ENCODE results near the gene ENOX1. TPM values are rescaled to one million over a fixed set of nuclear protein-coding genes. Genes with fewer than 3 reads are reported as not detected.

The ENOX1 gene
- total and polyA plus RNA-seq, 2 donors (not counting 3 experiments of a cell fraction or from before 2014, with no cell fraction given) = 0.17 to 0.97 TPM

DNA sequence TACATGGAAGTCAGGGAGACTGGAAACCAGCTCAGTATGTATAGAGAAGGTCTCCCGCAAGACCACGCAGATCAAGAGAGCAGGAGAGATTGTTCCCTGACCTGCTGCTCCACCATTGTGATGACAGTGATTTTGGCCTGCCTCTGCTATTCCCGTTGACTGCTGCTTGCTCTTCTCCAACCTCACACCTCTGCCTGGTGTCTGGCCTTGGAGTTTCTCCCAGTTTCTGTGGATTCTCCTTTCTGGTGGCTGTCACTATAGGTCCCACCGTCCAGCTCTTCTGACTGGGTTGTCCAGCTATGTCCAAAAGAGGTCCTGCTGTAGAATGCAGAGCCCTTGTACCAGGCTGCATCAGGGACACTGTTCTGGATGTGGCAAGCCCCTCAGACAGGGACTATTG is 591.7 kb downstream of the ENOX1 start:
- ChIA-PET CTCF (interaction anchor here (0.9 to 1.3 kb wide), 3 partner anchors 12 to 223 kb away, joined by 3 read pairs; no protein-coding TSS in a partner anchor), POLR2A (no interaction called here)
- H4K20me1 ChIP-seq (replicated peaks; ENCODE audit: control insufficient read depth, extremely low read depth, insufficient read depth, low read length) = no peaks in the 10 kb centered on the region
- H3K27ac ChIP-seq (ENCODE audit: insufficient read depth, low read depth, low read length) = no peak overlapping the region
- no peak for DNase-seq (ENCODE audit: low read depth, low spot score)
- FAIRE-seq = no peak
- peaks cover 0 to 2% of the 10 kb centered on the region in 2 experiments for H3K27me3 ChIP-seq (ENCODE audit: control insufficient read depth in 2 of 2, insufficient read depth in 2 of 2, low read length in 2 of 2)
- H3K4me3 ChIP-seq (replicated peaks in 1 of 3; ENCODE audit: insufficient read depth in 1 of 3, low read depth in 1 of 3, low read length in 3 of 3) = no peak overlapping the region
- BruUV-seq (replicated peaks) = no TSS peak
- no peak for TF ChIP-seq POLR2AphosphoS5 (IDR thresholded peaks at IDR 0.05; ENCODE audit: insufficient read depth, low read depth, low read length)
- TF ChIP-seq MYC (IDR thresholded peaks at IDR 0.05; ENCODE audit: low read depth, low read length) = no peak
- TF ChIP-seq, protein P1, sequence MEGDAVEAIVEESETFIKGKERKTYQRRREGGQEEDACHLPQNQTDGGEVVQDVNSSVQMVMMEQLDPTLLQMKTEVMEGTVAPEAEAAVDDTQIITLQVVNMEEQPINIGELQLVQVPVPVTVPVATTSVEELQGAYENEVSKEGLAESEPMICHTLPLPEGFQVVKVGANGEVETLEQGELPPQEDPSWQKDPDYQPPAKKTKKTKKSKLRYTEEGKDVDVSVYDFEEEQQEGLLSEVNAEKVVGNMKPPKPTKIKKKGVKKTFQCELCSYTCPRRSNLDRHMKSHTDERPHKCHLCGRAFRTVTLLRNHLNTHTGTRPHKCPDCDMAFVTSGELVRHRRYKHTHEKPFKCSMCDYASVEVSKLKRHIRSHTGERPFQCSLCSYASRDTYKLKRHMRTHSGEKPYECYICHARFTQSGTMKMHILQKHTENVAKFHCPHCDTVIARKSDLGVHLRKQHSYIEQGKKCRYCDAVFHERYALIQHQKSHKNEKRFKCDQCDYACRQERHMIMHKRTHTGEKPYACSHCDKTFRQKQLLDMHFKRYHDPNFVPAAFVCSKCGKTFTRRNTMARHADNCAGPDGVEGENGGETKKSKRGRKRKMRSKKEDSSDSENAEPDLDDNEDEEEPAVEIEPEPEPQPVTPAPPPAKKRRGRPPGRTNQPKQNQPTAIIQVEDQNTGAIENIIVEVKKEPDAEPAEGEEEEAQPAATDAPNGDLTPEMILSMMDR (IDR thresholded peaks at IDR 0.05; ENCODE audit: extremely low read depth in 1 of 2, insufficient read depth in 1 of 2, low read depth in 1 of 2, low read length in 2 of 2) = no peak
- TF ChIP-seq GATA2 (IDR thresholded peaks at IDR 0.05; ENCODE audit: insufficient read depth, insufficient read length, low read depth, low read length) = no peak
- TF ChIP-seq JUN (IDR thresholded peaks at IDR 0.05; ENCODE audit: borderline replicate concordance, insufficient read depth, insufficient read length, low read depth) = no peak
- no peak for TF ChIP-seq EZH2 (IDR thresholded peaks at IDR 0.05; ENCODE audit: borderline replicate concordance, low read depth, low read length, severe bottlenecking)
- no peak for TF ChIP-seq POLR2A (IDR thresholded peaks at IDR 0.05; ENCODE audit: low read depth, low read length)
- TF ChIP-seq FOS (IDR thresholded peaks at IDR 0.05; ENCODE audit: borderline replicate concordance, insufficient read depth, low read length) = no peak
- H3K9me3 ChIP-seq (replicated peaks; ENCODE audit: control insufficient read depth, insufficient read depth, low read length) = no peaks in the 10 kb centered on the region
- H3K4me2 ChIP-seq (ENCODE audit: insufficient read depth, low read length) = no peak overlapping the region
- dilution Hi-C loops (cut with MboI; ENCODE audit: extremely low pct_ligation_motif_present, low sequenced_read_pairs) = no loop called here
- no peaks in the 10 kb centered on the region for H3K79me2 ChIP-seq (ENCODE audit: control insufficient read depth, insufficient read depth, low read length)
- H3K9ac ChIP-seq (replicated peaks; ENCODE audit: extremely low read depth, insufficient read depth, low read length) = no peak overlapping the region
- intact Hi-C loops (cut with micrococcal nuclease) = no loop called here
- H2AFZ ChIP-seq (ENCODE audit: low read depth, low read length) = no peak overlapping the region
- no peaks in the 10 kb centered on the region for H3K9me1 ChIP-seq (replicated peaks; ENCODE audit: control insufficient read depth, extremely low read depth, insufficient read depth, low read length)
- no peaks in the 10 kb centered on the region for H3K36me3 ChIP-seq (ENCODE audit: control insufficient read depth in 2 of 2, extremely low read depth in 1 of 2, insufficient read depth in 2 of 2, low read length in 2 of 2)
- no peaks in the 10 kb centered on the region for H3K4me1 ChIP-seq (ENCODE audit: control insufficient read depth, extremely low read depth, insufficient read depth, low read length)
